ENCODE data around the gene DSCAML1. TPM values are rescaled to one million over a fixed set of nuclear protein-coding genes. Genes with fewer than 3 reads are reported as not detected.

The DSCAML1 gene
- total and polyA plus RNA-seq, 10 of the 15 experiments (the other 5 are each of a cell fraction or from before 2014, with no cell fraction given) = 0.03 to 0.18 (median 0.06) TPM; not detected in 1

GRCh38 chr11:117535850-117536411, 261.1 kb downstream of the DSCAML1 start (continued):
- TF ChIP-seq USF1 (IDR thresholded peaks at IDR 0.05; ENCODE audit: borderline replicate concordance, extremely low read length, insufficient read depth, low read depth, low read length) (no peak), RELA (IDR thresholded peaks at IDR 0.05; ENCODE audit: borderline replicate concordance, partially characterized antibody) (no peak), ZNF274 (IDR thresholded peaks at IDR 0.05; ENCODE audit: insufficient read depth, insufficient read length) (no peak)

GRCh38 chr11:117535201-117535849, 261.7 kb downstream of the DSCAML1 start:
- RAD21 ChIA-PET (ENCODE audit: unreplicated experiment) = no interaction called here
- Histone ChIP-seq H3K9ac (ENCODE audit: control insufficient read depth, insufficient read depth, low read length) (no peak overlapping the region), H3K9me3 (replicated peaks; ENCODE audit: control insufficient read depth, insufficient read depth, low read length) (no peaks in the 10 kb centered on the region; the same call in 2 of the 3 replicates), H3K36me3 (ENCODE audit: control insufficient read depth in 2 of 2, insufficient read depth in 2 of 2, low read length in 1 of 2) (no peaks in the 10 kb centered on the region), H2AFZ (ENCODE audit: control insufficient read depth, low read depth, low read length) (no peak overlapping the region), H3K4me2 (ENCODE audit: control insufficient read depth, insufficient read depth) (no peak overlapping the region), H3K79me2 (ENCODE audit: control insufficient read depth, insufficient read depth, low read length) (no peaks in the 10 kb centered on the region), H3K27me3 (replicated peaks in 1 of 2; ENCODE audit: control insufficient read depth in 2 of 2, insufficient read depth in 2 of 2, low read length in 1 of 2) (no peaks in the 10 kb centered on the region; a peak in 2 of 4 replicates), H3K4me3 (no peak overlapping the region), H3K27ac (ENCODE audit: control insufficient read depth, insufficient read depth) (no peak overlapping the region), H4K20me1 (ENCODE audit: control insufficient read depth, insufficient read depth) (no peaks in the 10 kb centered on the region), H3K4me1 (ENCODE audit: control insufficient read depth, insufficient read depth, low read length) (no peaks in the 10 kb centered on the region)
- intact Hi-C loops (cut with micrococcal nuclease; ENCODE audit: unreplicated experiment) (no loop called here), in situ Hi-C loops (cut with MboI) (no loop called here)
- BruUV-seq (replicated peaks) = no TSS peak
- POLR2A ChIA-PET = no interaction called here
- SMC1A ChIA-PET (ENCODE audit: uncharacterized antibody, unreplicated experiment) = interaction anchor here (1.1 kb wide), 1 partner anchor 20 kb away, joined by 3 read pairs; no protein-coding TSS in a partner anchor
- CTCF ChIA-PET = no interaction called here
- DNase-seq (ENCODE audit: low read depth, low spot score) (no peak), FAIRE-seq (no peak), ATAC-seq (no peak)
- 31% methylated on average over 19 of the region's 19 CpGs for WGBS (ENCODE audit: insufficient coverage, insufficient replicate concordance, low lambda C conversion rate, missing lambda C conversion rate)
- TF ChIP-seq IKZF2 (IDR thresholded peaks at IDR 0.05) = no peak
- no peak for TF ChIP-seq MAX (IDR thresholded peaks at IDR 0.05; ENCODE audit: low read depth, low read length)
- TF ChIP-seq SPI1 (IDR thresholded peaks at IDR 0.05; ENCODE audit: borderline replicate concordance, insufficient read depth, low read depth, low read length) = no peak
- TF ChIP-seq USF1 (IDR thresholded peaks at IDR 0.05; ENCODE audit: borderline replicate concordance, extremely low read length, insufficient read depth, low read depth, low read length) = no peak
- no peak for TF ChIP-seq KAT2A (conservative IDR thresholded peaks at IDR 0.05; ENCODE audit: control insufficient read depth, low read depth, low read length)
- no peak for TF ChIP-seq BCL11A (IDR thresholded peaks at IDR 0.05; ENCODE audit: low read depth, low read length)
- no peak for TF ChIP-seq SUZ12 (IDR thresholded peaks at IDR 0.05; ENCODE audit: unreplicated experiment)
- TF ChIP-seq ZNF274 (IDR thresholded peaks at IDR 0.05; ENCODE audit: insufficient read depth, insufficient read length) = no peak
- TF ChIP-seq NKRF (conservative IDR thresholded peaks at IDR 0.05) = no peak
- TF ChIP-seq LARP7 (IDR thresholded peaks at IDR 0.05) = no peak
- TF ChIP-seq GABPA (IDR thresholded peaks at IDR 0.05; ENCODE audit: low read depth) = no peak
- TF ChIP-seq NFXL1 (IDR thresholded peaks at IDR 0.05; ENCODE audit: borderline replicate concordance) = no peak

Data from GM12878 (cell line).